Measurements from ENCODE around the gene SF3B4. TPM values are rescaled to one million over a fixed set of nuclear protein-coding genes. Genes with fewer than 3 reads are reported as not detected.
"Not testable (repeated sequence)": the region's sequence is repeated elsewhere in the genome, so short reads cannot be mapped to it uniquely, and the experiment has no call there.

Gene SF3B4
- total RNA-seq, 1 donor: 17.7 TPM

- Histone ChIP-seq H3K9me3 (ENCODE audit: low read depth, low read length) (no peaks in the 10 kb centered on the region), H3K4me3 (ENCODE audit: low read length) (peak overlapping the region; percentile 87), H3K27me3 (ENCODE audit: insufficient read depth, low read length) (no peaks in the 10 kb centered on the region), H3K4me1 (ENCODE audit: insufficient read depth, low read length) (peaks cover 38% of the 10 kb centered on the region)
Observed at GRCh38 chr1:149886396-149887195, 41.0 kb downstream of the SF3B4 start.

DNA sequence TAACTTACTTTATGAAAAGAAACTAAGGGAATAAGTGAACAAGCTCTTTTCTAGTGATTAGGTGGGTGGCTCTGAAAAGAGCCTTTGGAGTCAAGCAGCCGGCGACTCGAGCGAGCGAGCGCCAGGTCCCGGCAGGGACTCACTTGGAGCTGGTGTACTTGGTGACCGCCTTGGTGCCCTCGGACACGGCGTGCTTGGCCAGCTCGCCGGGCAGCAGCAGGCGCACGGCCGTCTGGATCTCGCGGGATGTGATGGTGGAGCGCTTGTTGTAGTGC, 41.5 kb downstream of the SF3B4 start:
- Histone ChIP-seq H3K4me3 (ENCODE audit: low read length) (peak overlapping the region; percentile 87), H3K4me1 (ENCODE audit: insufficient read depth, low read length) (peaks cover 38% of the 10 kb centered on the region)
- not testable (repeated sequence) for H3K9me3 ChIP-seq (ENCODE audit: low read depth, low read length); H3K27me3 ChIP-seq (ENCODE audit: insufficient read depth, low read length)

- peak overlapping the region; percentile 87 for H3K4me3 ChIP-seq (ENCODE audit: low read length)
- H3K27me3 ChIP-seq (ENCODE audit: insufficient read depth, low read length): no peaks in the 10 kb centered on the region
- H3K9me3 ChIP-seq (ENCODE audit: low read depth, low read length): no peaks in the 10 kb centered on the region
- H3K4me1 ChIP-seq (ENCODE audit: insufficient read depth, low read length): peaks cover 38% of the 10 kb centered on the region
Observed at GRCh38 chr1:149885339-149886120, 42.1 kb downstream of the SF3B4 start.

DNA sequence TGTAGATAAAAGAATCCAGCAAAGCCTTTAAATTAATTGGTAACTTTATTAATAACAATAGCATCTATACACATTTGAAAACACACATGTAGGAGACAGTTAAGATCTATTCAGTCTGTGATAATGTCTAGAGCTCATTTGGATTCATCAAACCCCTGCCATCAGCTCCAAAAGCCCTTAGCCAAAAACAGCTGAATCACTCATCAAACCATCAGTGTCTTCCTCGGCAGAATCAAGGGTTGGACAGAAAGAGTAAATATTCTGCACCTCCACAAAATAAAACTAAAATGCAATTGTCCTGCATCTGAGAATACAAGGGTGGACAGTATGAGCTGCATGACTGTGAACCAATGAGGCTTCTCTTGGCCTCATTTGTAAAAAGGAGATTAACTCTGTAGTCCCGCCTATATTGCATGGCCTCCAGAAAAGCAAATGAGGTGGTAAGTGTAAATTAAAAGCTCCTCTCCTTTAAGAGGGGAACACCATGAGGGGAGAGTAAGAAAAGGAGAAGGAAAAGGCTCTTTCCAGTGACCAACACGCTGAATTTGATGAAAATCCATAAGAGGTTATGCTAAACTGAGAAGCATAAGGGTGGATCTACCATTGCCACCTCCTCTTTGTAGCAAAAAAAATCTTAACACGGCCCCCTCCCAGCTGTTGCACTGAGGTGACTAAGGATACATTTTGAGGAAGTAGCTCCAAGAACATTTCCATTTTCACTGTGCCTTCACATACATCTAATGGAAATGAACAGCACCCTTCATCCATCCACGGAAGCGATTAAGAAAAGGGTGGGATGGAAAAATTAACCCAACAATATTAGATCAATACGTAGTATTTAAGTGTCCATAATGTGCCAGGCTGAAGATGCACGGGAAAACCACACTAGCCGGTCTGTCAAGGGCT, 42.9 kb downstream of the SF3B4 start:
- peak overlapping the region; percentile 87 for H3K4me3 ChIP-seq (ENCODE audit: low read length)
- no peaks in the 10 kb centered on the region for H3K9me3 ChIP-seq (ENCODE audit: low read depth, low read length)
- peaks cover 38% of the 10 kb centered on the region for H3K4me1 ChIP-seq (ENCODE audit: insufficient read depth, low read length)
- H3K27me3 ChIP-seq (ENCODE audit: insufficient read depth, low read length): no peaks in the 10 kb centered on the region

- Histone ChIP-seq H3K27me3 (ENCODE audit: insufficient read depth, low read length) (no peaks in the 10 kb centered on the region), H3K4me1 (ENCODE audit: insufficient read depth, low read length) (peaks cover 39% of the 10 kb centered on the region), H3K4me3 (ENCODE audit: low read length) (no peak overlapping the region), H3K9me3 (ENCODE audit: low read depth, low read length) (no peaks in the 10 kb centered on the region)
Observed at GRCh38 chr1:149883598-149884247, 43.9 kb downstream of the SF3B4 start.

GRCh38 chr1:149881876-149882275, 45.7 kb downstream of the SF3B4 start:
- Histone ChIP-seq H3K4me1 (ENCODE audit: insufficient read depth, low read length) (peaks cover 30% of the 10 kb centered on the region), H3K4me3 (ENCODE audit: low read length) (no peak overlapping the region), H3K27me3 (ENCODE audit: insufficient read depth, low read length) (no peaks in the 10 kb centered on the region), H3K9me3 (ENCODE audit: low read depth, low read length) (no peaks in the 10 kb centered on the region)

DNA sequence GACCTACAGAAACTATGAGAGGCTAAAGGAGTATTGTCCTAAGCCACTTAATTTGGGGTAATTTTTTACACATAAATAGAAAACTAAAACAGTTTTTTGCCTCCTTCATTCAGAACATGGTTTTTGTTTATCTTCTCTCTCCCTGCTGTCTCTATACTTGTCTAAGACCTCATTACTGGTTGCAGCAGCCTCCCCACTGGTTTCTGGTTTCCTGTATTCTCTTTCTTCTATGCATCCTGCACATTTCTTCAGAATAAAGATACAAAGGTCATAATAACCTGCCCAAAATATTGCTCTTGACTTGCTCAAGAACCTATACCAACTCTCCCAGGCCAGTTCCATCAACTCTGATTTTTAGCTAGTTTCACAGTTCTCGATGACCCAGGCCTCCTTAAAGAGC, 48.0 kb downstream of the SF3B4 start:
- Histone ChIP-seq H3K4me1 (ENCODE audit: insufficient read depth, low read length) (peaks cover 22% of the 10 kb centered on the region), H3K4me3 (ENCODE audit: low read length) (no peak overlapping the region), H3K9me3 (ENCODE audit: low read depth, low read length) (no peaks in the 10 kb centered on the region), H3K27me3 (ENCODE audit: insufficient read depth, low read length) (no peaks in the 10 kb centered on the region)

GRCh38 chr1:149877211-149877946, 50.2 kb downstream of the SF3B4 start:
- Histone ChIP-seq H3K4me1 (ENCODE audit: insufficient read depth, low read length) (peaks cover 9% of the 10 kb centered on the region), H3K4me3 (ENCODE audit: low read length) (no peak overlapping the region), H3K9me3 (ENCODE audit: low read depth, low read length) (no peaks in the 10 kb centered on the region), H3K27me3 (ENCODE audit: insufficient read depth, low read length) (no peaks in the 10 kb centered on the region)

Other genes starting within 250 kb of the SF3B4 start
- 26.2 TPM for gene FCGR1A, start 145.1 kb downstream of the SF3B4 start, total RNA-seq
- gene BOLA1, start 28.2 kb downstream of the SF3B4 start, total RNA-seq: 4.0 TPM
- gene SV2A, start 10.0 kb downstream of the SF3B4 start, total RNA-seq: 0.73 TPM
- 22.9 TPM for gene MTMR11, start 9.1 kb upstream of the SF3B4 start, total RNA-seq
- 1.5 TPM for gene OTUD7B, start 82.9 kb upstream of the SF3B4 start, total RNA-seq
- gene VPS45, start 140.0 kb upstream of the SF3B4 start, total RNA-seq: 11.5 TPM
- gene PLEKHO1, start 222.1 kb upstream of the SF3B4 start, total RNA-seq: 80.9 TPM